ENCODE data around the gene TEKT5. TPM values are rescaled to one million over a fixed set of nuclear protein-coding genes. Genes with fewer than 3 reads are reported as not detected.

The TEKT5 gene
- total RNA-seq, 1 experiment from 2014 or later, result not detected

DNA sequence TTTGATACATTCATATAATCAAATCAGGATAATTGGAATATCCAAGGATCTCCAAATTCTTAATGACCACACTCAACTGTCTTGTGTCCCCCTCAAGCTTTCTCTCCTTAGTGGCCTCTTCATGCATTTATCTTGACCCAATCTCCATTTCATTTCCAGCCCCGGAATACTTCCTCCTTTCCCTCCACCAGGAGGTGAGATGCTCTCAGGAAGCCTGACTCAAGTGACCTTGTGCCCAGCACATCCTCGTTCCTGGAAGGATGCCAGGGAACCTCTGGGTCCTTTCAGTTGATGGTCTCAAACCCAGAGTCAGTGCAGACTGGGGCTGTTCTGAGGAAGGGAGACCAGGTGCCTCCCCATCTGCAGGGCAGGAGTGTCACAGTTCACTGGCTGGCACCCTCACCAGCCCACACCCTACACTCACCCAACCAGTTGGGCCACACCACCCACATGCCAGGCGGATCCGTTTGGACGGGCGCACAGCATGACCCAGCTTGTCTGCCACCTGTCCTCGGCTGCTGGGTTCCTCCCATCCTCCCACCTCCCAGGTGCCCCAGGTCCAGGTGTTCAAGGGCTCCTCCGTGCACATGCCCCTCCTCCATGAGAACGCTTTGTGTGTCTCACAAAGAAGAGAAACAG lies 100.3 kb downstream of the TEKT5 start:
- Histone ChIP-seq H3K36me3 (ENCODE audit: control insufficient read depth, insufficient read depth, low read length) (no peaks in the 10 kb centered on the region), H3K9me3 (no peaks in the 10 kb centered on the region), H3K27me3 (replicated peaks; ENCODE audit: control insufficient read depth, insufficient read depth, low read length) (no peaks in the 10 kb centered on the region), H3K4me3 (ENCODE audit: low read depth, low read length) (no peak overlapping the region), H3K4me1 (0 out of 2 replicates have a peak, but pooled peaks cover 3% of the 10 kb centered on the region)
- TF ChIP-seq, protein P1, sequence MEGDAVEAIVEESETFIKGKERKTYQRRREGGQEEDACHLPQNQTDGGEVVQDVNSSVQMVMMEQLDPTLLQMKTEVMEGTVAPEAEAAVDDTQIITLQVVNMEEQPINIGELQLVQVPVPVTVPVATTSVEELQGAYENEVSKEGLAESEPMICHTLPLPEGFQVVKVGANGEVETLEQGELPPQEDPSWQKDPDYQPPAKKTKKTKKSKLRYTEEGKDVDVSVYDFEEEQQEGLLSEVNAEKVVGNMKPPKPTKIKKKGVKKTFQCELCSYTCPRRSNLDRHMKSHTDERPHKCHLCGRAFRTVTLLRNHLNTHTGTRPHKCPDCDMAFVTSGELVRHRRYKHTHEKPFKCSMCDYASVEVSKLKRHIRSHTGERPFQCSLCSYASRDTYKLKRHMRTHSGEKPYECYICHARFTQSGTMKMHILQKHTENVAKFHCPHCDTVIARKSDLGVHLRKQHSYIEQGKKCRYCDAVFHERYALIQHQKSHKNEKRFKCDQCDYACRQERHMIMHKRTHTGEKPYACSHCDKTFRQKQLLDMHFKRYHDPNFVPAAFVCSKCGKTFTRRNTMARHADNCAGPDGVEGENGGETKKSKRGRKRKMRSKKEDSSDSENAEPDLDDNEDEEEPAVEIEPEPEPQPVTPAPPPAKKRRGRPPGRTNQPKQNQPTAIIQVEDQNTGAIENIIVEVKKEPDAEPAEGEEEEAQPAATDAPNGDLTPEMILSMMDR (IDR thresholded peaks at IDR 0.05; ENCODE audit: insufficient read depth in 1 of 2, low read depth in 1 of 2, low read length in 1 of 2, severe bottlenecking in 1 of 2, unreplicated experiment in 1 of 2), result no peak
- Mint-ChIP-seq H3K27me3 (ENCODE audit: insufficient read depth, unreplicated experiment) (no peaks in the 10 kb centered on the region), H3K4me3 (ENCODE audit: unreplicated experiment) (no peak overlapping the region), H3K27ac (ENCODE audit: unreplicated experiment) (no peak overlapping the region), H3K36me3 (ENCODE audit: insufficient read depth, unreplicated experiment) (no peaks in the 10 kb centered on the region), H3K9me3 (ENCODE audit: unreplicated experiment) (no peaks in the 10 kb centered on the region), H3K4me1 (ENCODE audit: low read depth, unreplicated experiment) (no peaks in the 10 kb centered on the region)
- POLR2A ChIA-PET, result interaction anchor here (0.6 kb wide), 1 partner anchor 28 kb away, joined by 3 read pairs; no protein-coding TSS in a partner anchor
- intact Hi-C loops (cut with micrococcal nuclease; ENCODE audit: unreplicated experiment), result no loop called here
- CTCF ChIA-PET, result no interaction called here
- no TSS peak for BruUV-seq (replicated peaks)
- no peak for DNase-seq

DNA sequence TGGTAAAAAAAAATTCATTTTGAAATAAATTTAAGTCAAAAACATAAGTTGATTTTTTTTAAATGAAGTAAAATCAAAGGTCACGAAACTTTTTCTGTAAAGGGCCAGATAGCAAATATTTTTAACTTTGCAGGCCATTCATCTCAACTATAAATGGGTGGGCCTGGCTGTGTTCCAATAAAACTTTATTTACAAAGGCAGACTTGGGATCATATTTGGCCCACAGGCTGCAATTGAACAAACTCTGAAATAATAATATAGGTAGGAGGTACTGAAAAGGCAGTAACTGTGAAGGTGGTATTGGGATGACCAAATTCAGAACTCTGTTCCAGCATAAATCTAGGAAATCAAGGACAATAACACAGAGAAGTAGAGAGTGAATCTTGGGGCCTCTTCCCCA lies 102.1 kb downstream of the TEKT5 start:
- H3K27ac Mint-ChIP-seq (ENCODE audit: unreplicated experiment), result no peak overlapping the region
- ChIA-PET CTCF (no interaction called here), POLR2A (no interaction called here)
- BruUV-seq (replicated peaks), result no TSS peak
- TF ChIP-seq, protein P1 (IDR thresholded peaks at IDR 0.05; ENCODE audit: insufficient read depth in 1 of 2, low read depth in 1 of 2, low read length in 1 of 2, severe bottlenecking in 1 of 2, unreplicated experiment in 1 of 2), result no peak
- no peaks in the 10 kb centered on the region for H3K36me3 Mint-ChIP-seq (ENCODE audit: insufficient read depth, unreplicated experiment)
- Histone ChIP-seq H3K4me1 (peaks cover 14% of the 10 kb centered on the region; the same call in 1 of the 2 replicates), H3K36me3 (ENCODE audit: control insufficient read depth, insufficient read depth, low read length) (no peaks in the 10 kb centered on the region), H3K4me3 (ENCODE audit: low read depth, low read length) (no peak overlapping the region), H3K27me3 (replicated peaks; ENCODE audit: control insufficient read depth, insufficient read depth, low read length) (no peaks in the 10 kb centered on the region), H3K9me3 (no peaks in the 10 kb centered on the region)
- H3K9me3 Mint-ChIP-seq (ENCODE audit: unreplicated experiment), result no peaks in the 10 kb centered on the region
- intact Hi-C loops (cut with micrococcal nuclease; ENCODE audit: unreplicated experiment), result no loop called here
- no peak overlapping the region for H3K4me3 Mint-ChIP-seq (ENCODE audit: unreplicated experiment)
- no peak for DNase-seq
- peaks cover 16% of the 10 kb centered on the region for H3K4me1 Mint-ChIP-seq (ENCODE audit: low read depth, unreplicated experiment)
- H3K27me3 Mint-ChIP-seq (ENCODE audit: insufficient read depth, unreplicated experiment), result no peaks in the 10 kb centered on the region

DNA sequence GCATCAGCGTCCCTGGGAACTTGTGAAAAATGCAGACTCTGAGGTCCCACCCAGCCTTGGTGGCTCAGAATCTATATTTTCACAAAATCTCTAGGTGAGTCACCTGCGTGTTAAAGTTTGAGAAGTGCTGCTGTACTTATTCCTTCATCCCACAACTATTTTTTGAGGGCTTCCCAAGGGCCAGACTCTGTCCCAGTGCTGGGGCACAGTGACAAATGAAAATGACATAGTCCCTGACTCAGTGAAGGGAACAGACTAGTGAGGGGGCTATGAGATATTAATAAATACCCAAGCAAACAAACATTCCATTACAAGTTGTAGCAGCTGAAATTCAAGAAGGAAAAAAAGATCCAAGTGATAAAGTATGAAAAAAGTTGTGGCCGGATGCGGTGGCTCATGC lies 104.4 kb downstream of the TEKT5 start:
- peaks cover 34% of the 10 kb centered on the region for H3K4me1 ChIP-seq
- Mint-ChIP-seq H3K36me3 (ENCODE audit: insufficient read depth, unreplicated experiment) (no peaks in the 10 kb centered on the region), H3K9me3 (ENCODE audit: unreplicated experiment) (no peaks in the 10 kb centered on the region), H3K4me3 (ENCODE audit: unreplicated experiment) (no peak overlapping the region), H3K27ac (ENCODE audit: unreplicated experiment) (no peak overlapping the region), H3K4me1 (ENCODE audit: low read depth, unreplicated experiment) (peaks cover 30% of the 10 kb centered on the region), H3K27me3 (ENCODE audit: insufficient read depth, unreplicated experiment) (no peaks in the 10 kb centered on the region)
- TF ChIP-seq, protein P1 (IDR thresholded peaks at IDR 0.05; ENCODE audit: insufficient read depth in 1 of 2, low read depth in 1 of 2, low read length in 1 of 2, severe bottlenecking in 1 of 2, unreplicated experiment in 1 of 2), result no peak
- no peaks in the 10 kb centered on the region for H3K9me3 ChIP-seq
- intact Hi-C loops (cut with micrococcal nuclease; ENCODE audit: unreplicated experiment), result no loop called here
- no TSS peak for BruUV-seq (replicated peaks)
- no peaks in the 10 kb centered on the region for H3K27me3 ChIP-seq (replicated peaks; ENCODE audit: control insufficient read depth, insufficient read depth, low read length)
- no peaks in the 10 kb centered on the region for H3K36me3 ChIP-seq (ENCODE audit: control insufficient read depth, insufficient read depth, low read length)
- CTCF ChIA-PET, result no interaction called here
- DNase-seq, result no peak
- no peak overlapping the region for H3K4me3 ChIP-seq (ENCODE audit: low read depth, low read length)
- POLR2A ChIA-PET, result no interaction called here

All from Caco-2 (cell line).